Measurements from ENCODE around the gene TNK2. TPM values are rescaled to one million over a fixed set of nuclear protein-coding genes. Genes with fewer than 3 reads are reported as not detected.
"Not testable (repeated sequence)": the region's sequence is repeated elsewhere in the genome, so short reads cannot be mapped to it uniquely, and the experiment has no call there.

Gene TNK2
- total and polyA plus RNA-seq, 2 of the 13 experiments (the other 11 are each of a cell fraction or from before 2014, with no cell fraction given) = 4.6 to 5.8 TPM

- TF ChIP-seq DBP (CRISPR knock-in tag; IDR thresholded peaks at IDR 0.05; ENCODE audit: not compliant biosample characterization) = no peak
Measured at GRCh38 chr3:195817578-195818135, 90.7 kb downstream of the TNK2 start (continued).

DNA sequence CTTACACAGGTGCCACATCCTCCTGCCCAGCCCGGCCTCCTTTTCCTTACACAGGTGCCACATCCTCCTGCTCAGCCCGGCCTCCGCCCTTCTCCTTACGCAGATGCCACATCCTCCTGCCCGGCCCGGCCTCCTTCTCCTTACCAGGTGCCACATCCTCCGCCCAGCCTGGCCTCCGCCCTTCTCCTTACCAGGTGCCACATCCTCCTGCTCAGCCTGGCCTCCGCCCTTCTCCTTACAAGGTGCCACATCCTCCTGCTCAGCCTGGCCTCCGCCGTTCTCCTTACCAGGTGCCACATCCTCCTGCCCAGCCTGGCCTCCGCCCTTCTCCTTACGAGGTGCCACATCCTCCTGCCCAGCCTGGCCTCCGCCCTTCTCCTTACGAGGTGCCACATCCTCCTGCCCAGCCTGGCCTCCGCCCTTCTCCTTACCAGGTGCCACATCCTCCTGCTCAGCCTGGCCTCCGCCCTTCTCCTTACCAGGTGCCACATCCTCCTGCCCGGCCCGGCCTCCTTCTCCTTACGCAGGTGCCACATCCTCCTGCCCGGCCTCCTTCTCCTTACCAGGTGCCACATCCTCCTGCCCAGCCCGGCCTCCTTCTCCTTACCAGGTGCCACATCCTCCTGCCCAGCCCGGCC, 92.0 kb downstream of the TNK2 start:
- H3K4me3 ChIP-seq (replicated peaks in 1 of 3; ENCODE audit: insufficient read depth in 1 of 3, low read depth in 2 of 3, low read length in 3 of 3); H3K27ac ChIP-seq (ENCODE audit: extremely low read length, insufficient read depth, low read length); H2AFZ ChIP-seq (ENCODE audit: low read length); H4K20me1 ChIP-seq (ENCODE audit: insufficient read depth, low read length); DNase-seq (ENCODE audit: low spot score); H3K4me1 ChIP-seq (ENCODE audit: insufficient read depth, low read length); in situ Hi-C loops (cut with HindIII; ENCODE audit: extremely low pct_ligation_motif_present, low pct_unique_long_range_greater_than_20kb); FAIRE-seq; H3K36me3 ChIP-seq (replicated peaks in 1 of 2; ENCODE audit: control insufficient read depth in 1 of 2, insufficient read depth in 2 of 2, low read length in 2 of 2); H3K4me2 ChIP-seq (ENCODE audit: low read depth, low read length); H3K9me3 ChIP-seq (ENCODE audit: low read length); H3K9ac ChIP-seq (ENCODE audit: insufficient read depth, low read depth, low read length); H3K79me2 ChIP-seq (ENCODE audit: insufficient read depth, low read length); intact Hi-C loops (cut with micrococcal nuclease; ENCODE audit: unreplicated experiment); POLR2A ChIA-PET; ATAC-seq; BruUV-seq (replicated peaks); CTCF ChIA-PET (ENCODE audit: low intra/inter-chr PET ratio, low total read pairs): not testable (repeated sequence)
- peaks cover 16 to 63% of the 10 kb centered on the region in 2 experiments; a peak in 4 of 5 replicates for H3K27me3 ChIP-seq (ENCODE audit: control insufficient read depth in 1 of 2, insufficient read depth in 2 of 2, low read length in 2 of 2)
- 47% methylated on average over 23 of the region's 23 CpGs for WGBS (ENCODE audit: low lambda C conversion rate)

DNA sequence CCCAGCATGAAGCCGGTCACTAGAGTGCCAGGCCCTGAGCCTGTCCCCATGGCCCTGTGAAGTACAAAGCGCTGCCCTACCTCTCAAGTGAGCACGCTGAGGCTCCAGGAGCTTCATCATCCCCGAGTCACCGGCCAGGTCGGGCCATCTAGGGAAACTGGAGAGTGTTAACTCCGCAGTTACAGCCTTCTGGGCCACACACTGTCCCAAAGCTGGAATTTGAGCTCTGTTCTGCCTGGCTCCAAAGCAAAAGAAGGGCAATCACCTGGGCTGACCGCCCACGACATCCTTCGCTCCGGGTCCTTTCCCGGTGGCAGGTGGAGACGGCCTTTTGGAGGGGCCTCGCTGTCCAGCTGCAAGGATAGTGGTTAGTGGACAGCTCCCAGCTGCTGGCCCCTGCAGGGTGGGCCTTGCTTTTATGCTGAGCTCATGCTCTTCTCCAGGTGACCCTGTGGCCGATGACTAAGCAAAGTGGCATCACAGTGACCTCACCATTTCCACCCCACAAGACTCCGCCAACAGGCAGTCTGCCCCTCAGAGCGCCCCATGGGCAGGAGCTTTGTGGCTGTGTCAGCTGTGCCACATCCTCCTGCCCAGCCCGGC, 93.1 kb downstream of the TNK2 start:
- Histone ChIP-seq H2AFZ (ENCODE audit: low read length) (no peak overlapping the region), H3K27me3 (ENCODE audit: control insufficient read depth in 1 of 2, insufficient read depth in 2 of 2, low read length in 2 of 2) (peaks cover 15 to 58% of the 10 kb centered on the region in 2 experiments; a peak in 4 of 5 replicates), H3K79me2 (ENCODE audit: insufficient read depth, low read length) (no peaks in the 10 kb centered on the region), H3K9ac (ENCODE audit: insufficient read depth, low read depth, low read length) (no peak overlapping the region), H3K4me1 (ENCODE audit: insufficient read depth, low read length) (no peaks in the 10 kb centered on the region), H4K20me1 (ENCODE audit: insufficient read depth, low read length) (no peaks in the 10 kb centered on the region), H3K36me3 (replicated peaks in 1 of 2; ENCODE audit: control insufficient read depth in 1 of 2, insufficient read depth in 2 of 2, low read length in 2 of 2) (no peaks in the 10 kb centered on the region), H3K4me2 (ENCODE audit: low read depth, low read length) (no peak overlapping the region), H3K4me3 (replicated peaks in 1 of 3; ENCODE audit: insufficient read depth in 1 of 3, low read depth in 2 of 3, low read length in 3 of 3) (no peak overlapping the region), H3K27ac (ENCODE audit: extremely low read length, insufficient read depth, low read length) (no peak overlapping the region), H3K9me3 (ENCODE audit: low read length) (no peaks in the 10 kb centered on the region)
- in situ Hi-C loops (cut with HindIII; ENCODE audit: extremely low pct_ligation_motif_present, low pct_unique_long_range_greater_than_20kb) = no loop called here
- ATAC-seq = peak; percentile 50
- POLR2A ChIA-PET = no interaction called here
- BruUV-seq (replicated peaks) = no TSS peak
- FAIRE-seq = no peak
- DNase-seq (ENCODE audit: low spot score) = peak; percentile 12
- intact Hi-C loops (cut with micrococcal nuclease; ENCODE audit: unreplicated experiment) = no loop called here
- TF ChIP-seq MXD4 (CRISPR knock-in tag; IDR thresholded peaks at IDR 0.05) (no peak), MAFG (CRISPR knock-in tag; IDR thresholded peaks at IDR 0.05) (0 out of 2 replicates have a peak, but pooled peaks have one; percentile 26), NFE2L2 (IDR thresholded peaks at IDR 0.05; ENCODE audit: low read length) (0 out of 2 replicates have a peak, but pooled peaks have one; percentile 9), FOSL2 (CRISPR knock-in tag; IDR thresholded peaks at IDR 0.05) (peak; percentile 76), MAFK (conservative IDR thresholded peaks at IDR 0.05 in 1 of 2, IDR thresholded peaks at IDR 0.05 in 1 of 2; ENCODE audit: low read length in 2 of 2) (peak; percentile 30 to 38), RARA (CRISPR knock-in tag; IDR thresholded peaks at IDR 0.05) (peak; percentile 28; the same call in 1 of the 2 replicates)
- CTCF ChIA-PET (ENCODE audit: low intra/inter-chr PET ratio, low total read pairs) = no interaction called here
- WGBS (ENCODE audit: low lambda C conversion rate) = 17% methylated on average over 6 of the region's 18 CpGs
